ENCODE measurements around the gene BRD1.
"Not testable (repeated sequence)": the region's sequence is repeated elsewhere in the genome, so short reads cannot be mapped to it uniquely, and the experiment has no call there.

Gene BRD1

GRCh38 chr22:49825944-49826602 lies 1.6 kb downstream of the BRD1 start:
- no peak for DNase-seq

GRCh38 chr22:49825436-49825835 lies 2.2 kb downstream of the BRD1 start:
- DNase-seq: no peak

- no peak for DNase-seq
Measured at GRCh38 chr22:49824936-49825335, 2.7 kb downstream of the BRD1 start.

- DNase-seq: no peak
Measured at GRCh38 chr22:49824185-49824925, 3.3 kb downstream of the BRD1 start.

- DNase-seq: no peak
Measured at GRCh38 chr22:49823289-49824045, 4.2 kb downstream of the BRD1 start.

GRCh38 chr22:49821741-49822140 lies 5.9 kb downstream of the BRD1 start:
- not testable (repeated sequence) for DNase-seq

GRCh38 chr22:49820984-49821383 lies 6.7 kb downstream of the BRD1 start:
- DNase-seq: no peak

GRCh38 chr22:49817359-49817758 lies 10.3 kb downstream of the BRD1 start:
- DNase-seq: no peak

GRCh38 chr22:49815641-49816091 lies 12.0 kb downstream of the BRD1 start:
- no peak for DNase-seq

GRCh38 chr22:49814856-49815255 lies 12.8 kb downstream of the BRD1 start:
- DNase-seq: no peak

GRCh38 chr22:49814164-49814686 lies 13.4 kb downstream of the BRD1 start:
- DNase-seq: no peak

- no peak for DNase-seq
Measured at GRCh38 chr22:49812838-49813237, 14.8 kb downstream of the BRD1 start.

- no peak for DNase-seq
Measured at GRCh38 chr22:49811020-49811791, 16.5 kb downstream of the BRD1 start.

GRCh38 chr22:49810363-49811019 lies 17.2 kb downstream of the BRD1 start:
- DNase-seq: no peak

GRCh38 chr22:49807780-49808708 lies 19.6 kb downstream of the BRD1 start:
- DNase-seq: no peak

- DNase-seq: no peak
Measured at GRCh38 chr22:49807129-49807528, 20.5 kb downstream of the BRD1 start.

GRCh38 chr22:49803737-49804375 lies 23.8 kb downstream of the BRD1 start:
- no peak for DNase-seq

- DNase-seq: no peak
Measured at GRCh38 chr22:49803134-49803533, 24.5 kb downstream of the BRD1 start.

- no peak for DNase-seq
Measured at GRCh38 chr22:49801391-49802060, 26.1 kb downstream of the BRD1 start.

Data from cortex of kidney (tissue), 1 donor.